Measurements from ENCODE around the gene GALNT13.

GALNT13 gene

GRCh38 chr2:153986488-153987229, 114.9 kb downstream of the GALNT13 start:
- Histone ChIP-seq H3K27me3 (ENCODE audit: control insufficient read depth in 5 of 5, insufficient read depth in 4 of 5, low read length in 5 of 5) (no peaks in the 10 kb centered on the region), H3K9ac (ENCODE audit: low read length in 5 of 5) (no peak overlapping the region), H3K27ac (ENCODE audit: low read depth, low read length) (no peak overlapping the region), H3K9me3 (ENCODE audit: control insufficient read depth in 5 of 5, low read length in 5 of 5) (no peaks in the 10 kb centered on the region), H3K4me1 (ENCODE audit: control insufficient read depth in 5 of 5, insufficient read depth in 5 of 5, low read length in 5 of 5) (peaks cover 0 to 15% (median 9%) of the 10 kb centered on the region in 5 donors), H3K36me3 (ENCODE audit: control insufficient read depth in 5 of 5, insufficient read depth in 5 of 5, low read length in 5 of 5) (no peaks in the 10 kb centered on the region), H3K4me3 (ENCODE audit: low read depth in 1 of 5, low read length in 5 of 5) (no peak overlapping the region)

DNA sequence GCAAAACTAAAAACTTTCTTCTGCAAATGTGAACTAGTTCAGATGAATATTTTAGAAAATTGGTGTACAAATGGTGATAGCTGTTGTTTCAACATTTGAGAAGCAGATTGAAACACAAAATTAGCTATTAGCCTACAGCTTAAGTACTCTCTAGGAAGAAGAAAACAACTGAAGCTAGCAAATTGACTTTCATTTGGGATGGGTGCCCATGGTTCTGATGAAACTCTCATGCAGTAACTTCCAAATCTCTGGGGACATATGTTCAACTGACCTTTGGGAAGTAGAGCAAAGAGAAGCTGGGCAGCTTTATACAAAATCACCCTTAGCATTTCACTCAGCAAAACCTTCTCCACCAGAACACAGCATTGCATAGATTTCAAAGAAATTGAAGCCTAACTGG, 119.0 kb downstream of the GALNT13 start:
- Histone ChIP-seq H3K27ac (ENCODE audit: low read depth, low read length) (peak overlapping the region; percentile 85), H3K36me3 (ENCODE audit: control insufficient read depth in 5 of 5, insufficient read depth in 5 of 5, low read length in 5 of 5) (no peaks in the 10 kb centered on the region), H3K9me3 (ENCODE audit: control insufficient read depth in 5 of 5, low read length in 5 of 5) (no peaks in the 10 kb centered on the region), H3K27me3 (ENCODE audit: control insufficient read depth in 5 of 5, insufficient read depth in 4 of 5, low read length in 5 of 5) (no peaks in the 10 kb centered on the region), H3K9ac (ENCODE audit: low read length in 5 of 5) (peak overlapping the region in 1 of 5 donors; percentile 9), H3K4me3 (ENCODE audit: low read depth in 1 of 5, low read length in 5 of 5) (peak overlapping the region in 1 of 5 donors; percentile 32), H3K4me1 (ENCODE audit: control insufficient read depth in 5 of 5, insufficient read depth in 5 of 5, low read length in 5 of 5) (peaks cover 0 to 22% (median 9%) of the 10 kb centered on the region in 5 donors)

DNA sequence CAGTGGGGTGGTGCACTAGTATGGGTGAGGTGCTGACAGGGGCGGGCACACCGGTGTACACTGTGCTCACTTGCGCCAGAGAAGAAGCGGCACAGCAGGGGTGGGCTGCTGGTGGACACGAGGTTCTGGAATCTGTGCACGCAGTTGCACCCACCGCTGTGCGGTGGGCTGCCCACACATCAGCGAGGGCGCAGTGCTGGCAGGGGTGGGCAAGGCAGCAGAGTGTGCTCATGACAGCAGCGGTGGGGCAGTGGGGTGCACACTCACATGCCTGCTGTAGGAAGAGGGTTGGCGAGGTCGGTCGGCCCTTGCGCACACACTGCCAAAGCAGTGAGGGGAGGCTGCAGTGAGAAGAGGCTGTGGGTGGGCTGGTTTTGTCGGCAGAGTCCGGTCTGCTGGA, 141.8 kb downstream of the GALNT13 start:
- Histone ChIP-seq H3K4me3 (ENCODE audit: low read depth in 1 of 5, low read length in 5 of 5) (no peak overlapping the region), H3K9me3 (ENCODE audit: control insufficient read depth in 5 of 5, low read length in 5 of 5) (peaks cover 0 to 12% (median 5%) of the 10 kb centered on the region in 5 donors), H3K36me3 (ENCODE audit: control insufficient read depth in 5 of 5, insufficient read depth in 5 of 5, low read length in 5 of 5) (no peaks in the 10 kb centered on the region), H3K27ac (ENCODE audit: low read depth, low read length) (no peak overlapping the region), H3K27me3 (ENCODE audit: control insufficient read depth in 5 of 5, insufficient read depth in 4 of 5, low read length in 5 of 5) (no peaks in the 10 kb centered on the region), H3K4me1 (ENCODE audit: control insufficient read depth in 5 of 5, insufficient read depth in 5 of 5, low read length in 5 of 5) (no peaks in the 10 kb centered on the region), H3K9ac (ENCODE audit: low read length in 5 of 5) (no peak overlapping the region)

DNA sequence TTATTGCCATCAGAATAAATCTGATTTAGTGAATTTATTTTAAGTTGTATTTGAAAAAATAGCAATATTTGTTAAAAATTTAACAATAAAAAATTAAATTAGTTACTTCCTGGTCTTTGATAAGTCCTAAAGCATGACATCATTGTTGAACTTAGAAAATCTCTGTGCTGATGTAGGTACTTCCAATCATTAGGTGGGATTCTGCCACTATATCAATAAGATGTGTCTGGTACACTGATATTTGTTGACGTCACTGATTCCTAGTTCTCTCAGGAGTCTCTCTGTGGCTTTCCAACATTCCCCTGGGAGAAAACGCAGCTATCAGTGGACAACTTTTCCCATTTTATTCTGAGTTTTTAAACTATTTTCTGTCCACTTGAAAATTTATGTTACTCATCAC, 143.5 kb downstream of the GALNT13 start:
- Histone ChIP-seq H3K4me3 (ENCODE audit: low read depth in 1 of 5, low read length in 5 of 5) (no peak overlapping the region), H3K9ac (ENCODE audit: low read length in 5 of 5) (no peak overlapping the region), H3K36me3 (ENCODE audit: control insufficient read depth in 5 of 5, insufficient read depth in 5 of 5, low read length in 5 of 5) (no peaks in the 10 kb centered on the region), H3K9me3 (ENCODE audit: control insufficient read depth in 5 of 5, low read length in 5 of 5) (peaks cover 0 to 12% (median 0%) of the 10 kb centered on the region in 5 donors), H3K4me1 (ENCODE audit: control insufficient read depth in 5 of 5, insufficient read depth in 5 of 5, low read length in 5 of 5) (no peaks in the 10 kb centered on the region), H3K27me3 (ENCODE audit: control insufficient read depth in 5 of 5, insufficient read depth in 4 of 5, low read length in 5 of 5) (no peaks in the 10 kb centered on the region), H3K27ac (ENCODE audit: low read depth, low read length) (no peak overlapping the region)

DNA sequence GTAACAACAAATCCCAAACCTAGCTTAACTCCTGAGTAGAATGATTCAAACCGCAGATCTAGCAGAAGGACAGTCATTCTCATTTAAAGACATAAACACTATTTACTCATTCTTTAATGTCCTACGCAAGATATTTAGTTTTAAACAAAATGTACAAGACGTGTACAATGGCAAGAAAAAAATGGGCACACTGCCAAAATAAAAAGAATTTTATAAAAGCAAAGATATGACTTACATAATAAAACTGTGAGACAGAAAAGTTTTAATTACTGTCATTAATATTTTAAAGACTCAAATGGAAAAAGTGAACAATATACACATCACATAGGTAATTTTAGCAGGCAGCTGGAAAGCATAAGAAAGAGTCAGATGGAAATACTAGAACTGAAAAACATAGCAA, 157.8 kb downstream of the GALNT13 start:
- Histone ChIP-seq H3K27ac (ENCODE audit: low read depth, low read length) (no peak overlapping the region), H3K27me3 (ENCODE audit: control insufficient read depth in 5 of 5, insufficient read depth in 4 of 5, low read length in 5 of 5) (no peaks in the 10 kb centered on the region), H3K9ac (ENCODE audit: low read length in 5 of 5) (no peak overlapping the region), H3K9me3 (ENCODE audit: control insufficient read depth in 5 of 5, low read length in 5 of 5) (peaks cover 0 to 3% (median 0%) of the 10 kb centered on the region in 5 donors), H3K4me3 (ENCODE audit: low read depth in 1 of 5, low read length in 5 of 5) (no peak overlapping the region), H3K36me3 (ENCODE audit: control insufficient read depth in 5 of 5, insufficient read depth in 5 of 5, low read length in 5 of 5) (no peaks in the 10 kb centered on the region), H3K4me1 (ENCODE audit: control insufficient read depth in 5 of 5, insufficient read depth in 5 of 5, low read length in 5 of 5) (no peaks in the 10 kb centered on the region)

DNA sequence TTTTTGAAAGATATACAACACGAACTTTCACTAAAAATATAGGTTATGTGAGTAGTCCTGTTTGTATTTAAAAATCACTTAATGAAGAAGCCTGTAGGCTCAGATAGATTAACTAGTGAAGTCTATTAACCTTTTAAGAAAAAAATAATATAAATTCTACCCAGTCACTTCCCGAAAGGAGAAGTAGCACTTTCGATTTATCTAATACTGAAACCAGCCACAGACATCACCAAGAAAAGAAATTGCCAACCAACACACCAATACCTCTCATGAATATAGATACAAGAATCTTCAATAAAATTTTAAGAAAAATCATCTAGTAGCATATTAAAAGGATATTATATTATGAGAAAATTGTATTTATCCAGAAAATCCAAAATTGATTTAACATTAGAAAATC, 160.5 kb downstream of the GALNT13 start:
- no peaks in the 10 kb centered on the region for H3K4me1 ChIP-seq (ENCODE audit: control insufficient read depth in 5 of 5, insufficient read depth in 5 of 5, low read length in 5 of 5)
- no peaks in the 10 kb centered on the region for H3K36me3 ChIP-seq (ENCODE audit: control insufficient read depth in 5 of 5, insufficient read depth in 5 of 5, low read length in 5 of 5)
- H3K27me3 ChIP-seq (ENCODE audit: control insufficient read depth in 5 of 5, insufficient read depth in 4 of 5, low read length in 5 of 5): no peaks in the 10 kb centered on the region
- H3K4me3 ChIP-seq (ENCODE audit: low read depth in 1 of 5, low read length in 5 of 5): no peak overlapping the region
- no peak overlapping the region for H3K9ac ChIP-seq (ENCODE audit: low read length in 5 of 5)
- H3K27ac ChIP-seq (ENCODE audit: low read depth, low read length): no peak overlapping the region
- peaks cover 0 to 3% (median 0%) of the 10 kb centered on the region in 5 donors for H3K9me3 ChIP-seq (ENCODE audit: control insufficient read depth in 5 of 5, low read length in 5 of 5)

GRCh38 chr2:154046493-154046892, 174.8 kb downstream of the GALNT13 start:
- H3K4me3 ChIP-seq (ENCODE audit: low read depth in 1 of 5, low read length in 5 of 5): no peak overlapping the region
- H3K9ac ChIP-seq (ENCODE audit: low read length in 5 of 5): no peak overlapping the region

GRCh38 chr2:154048905-154049304, 177.2 kb downstream of the GALNT13 start:
- Histone ChIP-seq H3K9ac (ENCODE audit: low read length in 5 of 5) (no peak overlapping the region), H3K4me1 (ENCODE audit: control insufficient read depth in 5 of 5, insufficient read depth in 5 of 5, low read length in 5 of 5) (no peaks in the 10 kb centered on the region), H3K27me3 (ENCODE audit: control insufficient read depth in 5 of 5, insufficient read depth in 4 of 5, low read length in 5 of 5) (no peaks in the 10 kb centered on the region), H3K4me3 (ENCODE audit: low read depth in 1 of 5, low read length in 5 of 5) (no peak overlapping the region), H3K9me3 (ENCODE audit: control insufficient read depth in 5 of 5, low read length in 5 of 5) (no peaks in the 10 kb centered on the region), H3K27ac (ENCODE audit: low read depth, low read length) (no peak overlapping the region), H3K36me3 (ENCODE audit: control insufficient read depth in 5 of 5, insufficient read depth in 5 of 5, low read length in 5 of 5) (no peaks in the 10 kb centered on the region)

More at GRCh38 chr2:154046493-154046892, 174.8 kb downstream of the GALNT13 start:
- no peaks in the 10 kb centered on the region for H3K36me3 ChIP-seq (ENCODE audit: control insufficient read depth in 5 of 5, insufficient read depth in 5 of 5, low read length in 5 of 5)
- H3K9me3 ChIP-seq (ENCODE audit: control insufficient read depth in 5 of 5, low read length in 5 of 5): no peaks in the 10 kb centered on the region
- no peaks in the 10 kb centered on the region for H3K4me1 ChIP-seq (ENCODE audit: control insufficient read depth in 5 of 5, insufficient read depth in 5 of 5, low read length in 5 of 5)
- no peak overlapping the region for H3K27ac ChIP-seq (ENCODE audit: low read depth, low read length)
- no peaks in the 10 kb centered on the region for H3K27me3 ChIP-seq (ENCODE audit: control insufficient read depth in 5 of 5, insufficient read depth in 4 of 5, low read length in 5 of 5)

- no peaks in the 10 kb centered on the region for H3K9me3 ChIP-seq (ENCODE audit: control insufficient read depth in 5 of 5, low read length in 5 of 5)
- no peak overlapping the region for H3K4me3 ChIP-seq (ENCODE audit: low read depth in 1 of 5, low read length in 5 of 5)
Measured at GRCh38 chr2:154049561-154049960, 177.8 kb downstream of the GALNT13 start.

GRCh38 chr2:154067124-154067523, 195.4 kb downstream of the GALNT13 start:
- peaks cover 0 to 10% (median 8%) of the 10 kb centered on the region in 5 donors for H3K9me3 ChIP-seq (ENCODE audit: control insufficient read depth in 5 of 5, low read length in 5 of 5)
- no peaks in the 10 kb centered on the region for H3K36me3 ChIP-seq (ENCODE audit: control insufficient read depth in 5 of 5, insufficient read depth in 5 of 5, low read length in 5 of 5)
- no peak overlapping the region for H3K9ac ChIP-seq (ENCODE audit: low read length in 5 of 5)
- no peak overlapping the region for H3K27ac ChIP-seq (ENCODE audit: low read depth, low read length)
- H3K4me1 ChIP-seq (ENCODE audit: control insufficient read depth in 5 of 5, insufficient read depth in 5 of 5, low read length in 5 of 5): no peaks in the 10 kb centered on the region
- no peaks in the 10 kb centered on the region for H3K27me3 ChIP-seq (ENCODE audit: control insufficient read depth in 5 of 5, insufficient read depth in 4 of 5, low read length in 5 of 5)
- no peak overlapping the region for H3K4me3 ChIP-seq (ENCODE audit: low read depth in 1 of 5, low read length in 5 of 5)

More at GRCh38 chr2:154049561-154049960, 177.8 kb downstream of the GALNT13 start:
- H3K9ac ChIP-seq (ENCODE audit: low read length in 5 of 5): no peak overlapping the region
- H3K4me1 ChIP-seq (ENCODE audit: control insufficient read depth in 5 of 5, insufficient read depth in 5 of 5, low read length in 5 of 5): no peaks in the 10 kb centered on the region
- H3K36me3 ChIP-seq (ENCODE audit: control insufficient read depth in 5 of 5, insufficient read depth in 5 of 5, low read length in 5 of 5): no peaks in the 10 kb centered on the region
- no peak overlapping the region for H3K27ac ChIP-seq (ENCODE audit: low read depth, low read length)
- H3K27me3 ChIP-seq (ENCODE audit: control insufficient read depth in 5 of 5, insufficient read depth in 4 of 5, low read length in 5 of 5): no peaks in the 10 kb centered on the region
